ENCODE measurements around the gene XRCC4. TPM values are rescaled to one million over a fixed set of nuclear protein-coding genes. Genes with fewer than 3 reads are reported as not detected.

The XRCC4 gene
- total and polyA plus RNA-seq, 9 of the 15 experiments (the other 6 are each of a cell fraction or from before 2014, with no cell fraction given), result 13.6 to 61.6 (median 22.4) TPM

- no peak for TF ChIP-seq ZNF695 (CRISPR knock-in tag; IDR thresholded peaks at IDR 0.05)
- no peak for TF ChIP-seq GTF2E2 (tag; IDR thresholded peaks at IDR 0.05)
Observed at GRCh38 chr5:83392766-83393503, 315.6 kb downstream of the XRCC4 start (continued).

- FAIRE-seq, result no peak
- CTCF ChIA-PET (ENCODE audit: low intra/inter-chr PET ratio), result no interaction called here
Observed at GRCh38 chr5:83393504-83393866, 316.1 kb downstream of the XRCC4 start.

More at GRCh38 chr5:83393504-83393866, 316.1 kb downstream of the XRCC4 start:
- no peak overlapping the region for H3K4me2 ChIP-seq (ENCODE audit: insufficient read depth, low read length)
- no peak overlapping the region for H3K4me3 ChIP-seq
- H3K27ac ChIP-seq (ENCODE audit: extremely low read depth, low read depth, low read length), result no peak overlapping the region
- H3K36me3 ChIP-seq (ENCODE audit: control insufficient read depth, insufficient read depth, low read length), result no peaks in the 10 kb centered on the region
- H3K9me3 ChIP-seq (replicated peaks; ENCODE audit: control insufficient read depth, insufficient read depth, low read depth, low read length), result no peaks in the 10 kb centered on the region
- ATAC-seq (no peak), DNase-seq (ENCODE audit: extremely low read depth in 1 of 4, low spot score in 3 of 4) (no peak)
- H2AFZ ChIP-seq (ENCODE audit: low read depth, low read length), result no peak overlapping the region
- 9% methylated on average over 1 of the region's 1 CpG for WGBS (ENCODE audit: insufficient coverage, low coverage, missing lambda C conversion rate)
- H3K4me1 ChIP-seq (replicated peaks in 1 of 2; ENCODE audit: control insufficient read depth in 2 of 2, insufficient read depth in 2 of 2, low read length in 2 of 2), result 0 out of 5 replicates have a peak, but pooled peaks cover 0 to 5% of the 10 kb centered on the region in 2 experiments
- H3K9ac ChIP-seq (ENCODE audit: insufficient read depth in 1 of 2, low read depth in 2 of 2, low read length in 2 of 2), result no peak overlapping the region
- H3K27me3 ChIP-seq (ENCODE audit: control insufficient read depth in 2 of 2, insufficient read depth in 2 of 2, low read length in 2 of 2), result no peaks in the 10 kb centered on the region; a peak in 1 of 5 replicates
- intact Hi-C loops (cut with micrococcal nuclease), result no loop called here
- H4K20me1 ChIP-seq (replicated peaks; ENCODE audit: control insufficient read depth, insufficient read depth, low read length), result no peaks in the 10 kb centered on the region
- in situ Hi-C loops (cut with MboI), result no loop called here
- H3K9me1 ChIP-seq (ENCODE audit: control insufficient read depth, insufficient read depth, low read length), result no peaks in the 10 kb centered on the region
- no TSS peak for BruUV-seq (replicated peaks)
- no peaks in the 10 kb centered on the region for H3K79me2 ChIP-seq (ENCODE audit: control insufficient read depth, insufficient read depth, low read length)
- POLR2A ChIA-PET, result interaction anchor here (1.5 kb wide), 1 partner anchor 9 kb away, joined by 3 read pairs; no protein-coding TSS in a partner anchor
- TF ChIP-seq PATZ1 (CRISPR knock-in tag; IDR thresholded peaks at IDR 0.05; ENCODE audit: borderline replicate concordance), result no peak
- TF ChIP-seq MAFF (IDR thresholded peaks at IDR 0.05; ENCODE audit: low read length), result peak; percentile 35; the same call in 1 of the 2 replicates
- peak; percentile 56; the same call in 1 of the 2 replicates for TF ChIP-seq ZNF316 (IDR thresholded peaks at IDR 0.05)
